HEK293 (cell line): ENCODE measurements around the gene THAP4.

Experiments
- CTCF ChIP-seq: fragments of 450-650 bp; formaldehyde crosslinking; IDR thresholded peaks from 2 replicates; pipeline ENCODE4 v1.5.1; 2016; ENCODE audit warnings: missing biosample characterization, missing genetic modification characterization
- REST ChIP-seq: fragments of 450-650 bp; formaldehyde crosslinking; IDR thresholded peaks from 2 replicates; pipeline ENCODE4 v1.5.1; 2016; ENCODE audit warnings: missing biosample characterization, missing genetic modification characterization
- YY1 ChIP-seq: fragments of 450-650 bp; formaldehyde crosslinking; IDR thresholded peaks from 2 replicates; pipeline ENCODE4 v1.5.1; 2018; ENCODE audit warnings: missing biosample characterization, missing genetic modification characterization
- ZBTB1 ChIP-seq: fragments of 450-650 bp; formaldehyde crosslinking; IDR thresholded peaks from 2 replicates; pipeline ENCODE4 v1.5.1; 2016; ENCODE audit warnings: missing biosample characterization, missing genetic modification characterization
- ZNF404 ChIP-seq: fragments of 450-650 bp; formaldehyde crosslinking; IDR thresholded peaks from 2 replicates; pipeline ENCODE4 v1.5.1; 2017; ENCODE audit warnings: missing biosample characterization, missing genetic modification characterization
- ZNF518A ChIP-seq: fragments of 450-650 bp; formaldehyde crosslinking; conservative IDR thresholded peaks from 2 replicates; pipeline ENCODE4 v1.5.1; 2016; ENCODE audit warnings: low read depth, missing biosample characterization, missing genetic modification characterization
- ZNF660 ChIP-seq: fragments of 450-650 bp; IDR thresholded peaks from 2 replicates; pipeline ENCODE4 v1.5.1; 2018; ENCODE audit warnings: missing biosample characterization, mild to moderate bottlenecking, missing genetic modification characterization
- ZNF776 ChIP-seq: fragments of 450-650 bp; formaldehyde crosslinking; IDR thresholded peaks from 2 replicates; pipeline ENCODE4 v1.5.0; 2017; ENCODE audit warnings: missing biosample characterization, missing genetic modification characterization, borderline replicate concordance

GRCh38 chr2:241649927-241650326 is 13.0 kb upstream of the THAP4 start:
- TF ChIP-seq REST (tag by site-specific recombination) (no peak), ZNF660 (no peak), CTCF (tag by site-specific recombination) (no peak), ZBTB1 (tag by site-specific recombination) (no peak), YY1 (tag by site-specific recombination) (no peak), ZNF518A (tag by site-specific recombination) (no peak), ZNF776 (no peak), ZNF404 (no peak)
